ENCODE measurements around the gene CENPX.

GRCh38 chr17:82047914-82048570 is 25.4 kb upstream of the CENPX start:
- no peak for TF ChIP-seq CSRNP3 (CRISPR knock-in tag; IDR thresholded peaks at IDR 0.05)
- TF ChIP-seq PATZ1 (CRISPR knock-in tag; IDR thresholded peaks at IDR 0.05; ENCODE audit: borderline replicate concordance): no peak
- TF ChIP-seq BACH2 (CRISPR knock-in tag; IDR thresholded peaks at IDR 0.05; ENCODE audit: borderline replicate concordance): no peak
- TF ChIP-seq PPARA (CRISPR knock-in tag; IDR thresholded peaks at IDR 0.05; ENCODE audit: borderline replicate concordance): no peak
- TF ChIP-seq ZFP30 (CRISPR knock-in tag; IDR thresholded peaks at IDR 0.05): no peak
- TF ChIP-seq ZNF70 (CRISPR knock-in tag; IDR thresholded peaks at IDR 0.05): no peak
- no peak for TF ChIP-seq GLIS3 (CRISPR knock-in tag; IDR thresholded peaks at IDR 0.05)
